HepG2 (cell line): ENCODE measurements around the gene OVCH1. TPM values are rescaled to one million over a fixed set of nuclear protein-coding genes. Genes with fewer than 3 reads are reported as not detected.

ENCODE experiments used
- CHD2 ChIP-seq: IDR thresholded peaks from 2 replicates; pipeline ENCODE4 v1.6.1; 2011; ENCODE audit warnings: low read depth, low read length, improper control_type of control experiment
- HNF4A ChIP-seq: sonication (generic); formaldehyde crosslinking; IDR thresholded peaks from 2 replicates; pipeline ENCODE4 v1.4.0; 2020; ENCODE audit warnings: missing genetic modification reagents
- HNF4G ChIP-seq, 2 experiments: sonication (generic) in 1 of 2; formaldehyde crosslinking in 1 of 2; IDR thresholded peaks; 2 replicates each; pipeline versions ENCODE4 v1.4.0 to v1.6.1; 2011 to 2020; ENCODE audit warnings: borderline replicate concordance in 2 of 2, low read depth in 2 of 2, mild to moderate bottlenecking in 2 of 2, low read length in 1 of 2, missing genetic modification reagents in 1 of 2, moderate library complexity in 1 of 2
- NFIB ChIP-seq: sonication (generic); formaldehyde crosslinking; IDR thresholded peaks from 2 replicates; pipeline ENCODE4 v1.9.0; 2021; ENCODE audit warnings: missing genetic modification reagents, mild to moderate bottlenecking, borderline replicate concordance
- NFIC ChIP-seq: IDR thresholded peaks from 2 replicates; pipeline ENCODE4 v1.6.1; 2012; ENCODE audit warnings: mild to moderate bottlenecking, low read length, inconsistent platforms
- NKX3-1 ChIP-seq: sonication (generic); formaldehyde crosslinking; IDR thresholded peaks from 2 replicates; pipeline ENCODE4 v1.5.0; 2020; ENCODE audit warnings: missing genetic modification reagents
- RBFOX2 ChIP-seq: fragments of 200-400 bp; formaldehyde crosslinking; IDR thresholded peaks from 2 replicates; pipeline ENCODE4 v1.6.1; 2017; ENCODE audit warnings: low read depth, mild to moderate bottlenecking, low read length
- RNF2 ChIP-seq: fragments of 450-650 bp; conservative IDR thresholded peaks from 2 replicates; pipeline ENCODE4 v1.6.1; 2016; ENCODE audit warnings: low read depth
- TBL1XR1 ChIP-seq: fragments of 150-350 bp; IDR thresholded peaks from 2 replicates; pipeline ENCODE4 v1.6.1; 2014; ENCODE audit warnings: borderline replicate concordance, low read length; ENCODE audit not compliant: partially characterized antibody
- ZNF180 ChIP-seq: sonication (generic); formaldehyde crosslinking; IDR thresholded peaks from 2 replicates; pipeline ENCODE4 v1.4.0; 2020; ENCODE audit warnings: low read depth, missing genetic modification reagents, borderline replicate concordance
- ZNF232 ChIP-seq: sonication (generic); formaldehyde crosslinking; IDR thresholded peaks from 2 replicates; pipeline ENCODE4 v1.4.0; 2020; ENCODE audit warnings: missing genetic modification reagents, borderline replicate concordance
- ZNF484 ChIP-seq: sonication (generic); formaldehyde crosslinking; IDR thresholded peaks from 2 replicates; pipeline ENCODE4 v1.5.1; 2020; ENCODE audit warnings: mild to moderate bottlenecking, low read depth, missing genetic modification reagents, borderline replicate concordance
- ZNF563 ChIP-seq: sonication (generic); formaldehyde crosslinking; IDR thresholded peaks from 2 replicates; pipeline ENCODE4 v1.8.0; 2022; ENCODE audit warnings: mild to moderate bottlenecking, moderate library complexity, missing genetic modification reagents
- ZNF792 ChIP-seq: IDR thresholded peaks from 2 replicates; pipeline ENCODE4 v1.6.1; 2016
- polyA plus RNA-seq, 8 experiments: library from polyadenylated mRNA; depleted of rRNA in 3 of 8; stranded (reverse) in 7 of 8; unstranded in 1 of 8; fragments of >200 nt; fragmentation: Illumina TruSeq in 4 of 8; extraction: Trizol in 4 of 8; gene quantifications; 2 replicates each; pipeline versions ENCODE4 v1.2.1 to v1.2.3, GENCODE V29; 2011 to 2016; ENCODE audit warnings: low read depth in 4 of 8, missing spikeins in 1 of 8, mixed read lengths in 1 of 8; ENCODE audit not compliant: insufficient read depth in 1 of 8
- total RNA-seq, 5 experiments: library from RNA; depleted of rRNA; stranded (reverse); fragments of >200 nt; fragmentation: Illumina TruSeq; extraction: Trizol; gene quantifications; 2 replicates each; pipeline ENCODE4 v1.2.3, GENCODE V29; 2016; ENCODE audit warnings: low read depth in 1 of 5
- TF ChIP-seq, protein P1 (sequence below): sonication (generic); formaldehyde crosslinking; IDR thresholded peaks from 2 replicates; pipeline ENCODE4 v1.4.0; 2020; ENCODE audit warnings: missing genetic modification reagents
- TF ChIP-seq, protein P2 (sequence below): sonication (generic); formaldehyde crosslinking; IDR thresholded peaks from 2 replicates; pipeline ENCODE4 v1.4.0; 2020; ENCODE audit warnings: mild to moderate bottlenecking, missing genetic modification reagents
- TF ChIP-seq, protein P3 (sequence below): sonication (generic); formaldehyde crosslinking; IDR thresholded peaks from 2 replicates; pipeline ENCODE4 v1.9.0; 2021; ENCODE audit warnings: missing genetic modification reagents, borderline replicate concordance
- TF ChIP-seq, protein P4 (sequence below): sonication (generic); formaldehyde crosslinking; IDR thresholded peaks from 2 replicates; pipeline ENCODE4 v1.5.1; 2020; ENCODE audit warnings: missing genetic modification reagents, mild to moderate bottlenecking, borderline replicate concordance
- TF ChIP-seq, protein P5 (sequence below): sonication (generic); formaldehyde crosslinking; IDR thresholded peaks from 2 replicates; pipeline ENCODE4 v1.5.0; 2020; ENCODE audit warnings: missing genetic modification reagents

OVCH1 gene
- total and polyA plus RNA-seq, 2 of the 13 experiments (the other 11 are each of a cell fraction or from before 2014, with no cell fraction given), result not detected

DNA sequence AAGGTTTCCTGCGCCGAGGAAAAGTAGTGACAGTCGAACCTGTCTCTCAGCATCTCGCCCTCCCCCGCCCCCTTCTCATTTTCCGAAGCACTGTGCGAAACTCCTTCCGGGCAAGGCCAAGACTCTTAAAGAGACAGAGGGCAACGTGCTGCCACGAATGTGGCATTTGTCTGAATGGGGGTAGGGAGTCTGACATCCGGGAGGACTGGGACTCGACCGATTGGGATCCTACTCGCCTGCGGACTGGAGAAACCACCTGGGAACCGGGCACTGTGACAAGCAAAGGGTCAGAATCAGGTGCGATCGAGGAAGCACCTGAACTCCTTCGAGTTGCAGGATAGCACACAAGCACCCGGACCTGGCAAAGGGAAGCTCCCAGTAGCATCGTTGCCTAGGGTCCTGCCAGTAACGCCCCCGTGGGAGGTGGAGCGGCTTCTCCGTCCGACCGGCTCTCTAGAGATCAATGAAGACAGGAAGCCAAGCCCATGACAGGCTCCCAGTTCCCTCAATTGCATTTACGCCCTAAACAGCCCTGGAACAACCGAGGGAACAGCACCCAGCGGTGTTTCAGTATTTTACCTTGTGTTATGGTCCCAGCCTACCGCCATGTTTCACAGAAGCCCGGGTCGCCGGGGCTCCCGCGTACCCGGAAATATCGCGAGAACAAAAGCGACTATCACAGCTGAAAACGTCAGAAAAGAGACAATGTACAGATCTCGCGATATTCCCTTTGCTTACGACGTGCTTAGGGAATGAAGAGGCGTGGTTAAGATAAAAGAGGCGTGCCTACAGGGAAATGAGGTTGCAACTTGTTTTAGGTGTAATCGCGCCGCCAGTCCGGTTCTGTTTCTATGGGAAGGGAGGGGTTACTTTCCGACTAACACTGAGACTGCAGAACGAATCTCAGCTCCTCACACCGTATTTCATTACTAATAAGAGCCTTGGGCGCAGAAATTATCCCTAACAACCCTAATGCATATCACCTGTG lies 116.7 kb downstream of the OVCH1 start, which contains the start of gene ERGIC2 (continued):
- TF ChIP-seq, protein P1, sequence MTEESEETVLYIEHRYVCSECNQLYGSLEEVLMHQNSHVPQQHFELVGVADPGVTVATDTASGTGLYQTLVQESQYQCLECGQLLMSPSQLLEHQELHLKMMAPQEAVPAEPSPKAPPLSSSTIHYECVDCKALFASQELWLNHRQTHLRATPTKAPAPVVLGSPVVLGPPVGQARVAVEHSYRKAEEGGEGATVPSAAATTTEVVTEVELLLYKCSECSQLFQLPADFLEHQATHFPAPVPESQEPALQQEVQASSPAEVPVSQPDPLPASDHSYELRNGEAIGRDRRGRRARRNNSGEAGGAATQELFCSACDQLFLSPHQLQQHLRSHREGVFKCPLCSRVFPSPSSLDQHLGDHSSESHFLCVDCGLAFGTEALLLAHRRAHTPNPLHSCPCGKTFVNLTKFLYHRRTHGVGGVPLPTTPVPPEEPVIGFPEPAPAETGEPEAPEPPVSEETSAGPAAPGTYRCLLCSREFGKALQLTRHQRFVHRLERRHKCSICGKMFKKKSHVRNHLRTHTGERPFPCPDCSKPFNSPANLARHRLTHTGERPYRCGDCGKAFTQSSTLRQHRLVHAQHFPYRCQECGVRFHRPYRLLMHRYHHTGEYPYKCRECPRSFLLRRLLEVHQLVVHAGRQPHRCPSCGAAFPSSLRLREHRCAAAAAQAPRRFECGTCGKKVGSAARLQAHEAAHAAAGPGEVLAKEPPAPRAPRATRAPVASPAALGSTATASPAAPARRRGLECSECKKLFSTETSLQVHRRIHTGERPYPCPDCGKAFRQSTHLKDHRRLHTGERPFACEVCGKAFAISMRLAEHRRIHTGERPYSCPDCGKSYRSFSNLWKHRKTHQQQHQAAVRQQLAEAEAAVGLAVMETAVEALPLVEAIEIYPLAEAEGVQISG (CRISPR knock-in tag), result no peak
- TF ChIP-seq NFIC (0 out of 2 replicates have a peak, but pooled peaks have one; percentile 41), ZNF563 (no peak), ZNF792 (CRISPR knock-in tag) (no peak; the same call in 1 of the 2 replicates), RNF2 (no peak), TBL1XR1 (no peak), ZNF232 (CRISPR knock-in tag) (no peak), NFIB (CRISPR knock-in tag) (no peak), HNF4G (IDR thresholded peaks at IDR 0.05; ENCODE audit: borderline replicate concordance, low read depth, low read length) (no peak), HNF4G (CRISPR knock-in tag; IDR thresholded peaks at IDR 0.05; ENCODE audit: borderline replicate concordance, low read depth) (no peak), ZNF180 (CRISPR knock-in tag) (no peak), HNF4A (CRISPR knock-in tag) (no peak), RBFOX2 (peak; percentile 52), ZNF484 (CRISPR knock-in tag) (no peak), CHD2 (peak; percentile 99), NKX3-1 (CRISPR knock-in tag) (no peak)
- TF ChIP-seq, protein P2, sequence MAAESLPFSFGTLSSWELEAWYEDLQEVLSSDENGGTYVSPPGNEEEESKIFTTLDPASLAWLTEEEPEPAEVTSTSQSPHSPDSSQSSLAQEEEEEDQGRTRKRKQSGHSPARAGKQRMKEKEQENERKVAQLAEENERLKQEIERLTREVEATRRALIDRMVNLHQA, result no peak
- TF ChIP-seq, protein P3, sequence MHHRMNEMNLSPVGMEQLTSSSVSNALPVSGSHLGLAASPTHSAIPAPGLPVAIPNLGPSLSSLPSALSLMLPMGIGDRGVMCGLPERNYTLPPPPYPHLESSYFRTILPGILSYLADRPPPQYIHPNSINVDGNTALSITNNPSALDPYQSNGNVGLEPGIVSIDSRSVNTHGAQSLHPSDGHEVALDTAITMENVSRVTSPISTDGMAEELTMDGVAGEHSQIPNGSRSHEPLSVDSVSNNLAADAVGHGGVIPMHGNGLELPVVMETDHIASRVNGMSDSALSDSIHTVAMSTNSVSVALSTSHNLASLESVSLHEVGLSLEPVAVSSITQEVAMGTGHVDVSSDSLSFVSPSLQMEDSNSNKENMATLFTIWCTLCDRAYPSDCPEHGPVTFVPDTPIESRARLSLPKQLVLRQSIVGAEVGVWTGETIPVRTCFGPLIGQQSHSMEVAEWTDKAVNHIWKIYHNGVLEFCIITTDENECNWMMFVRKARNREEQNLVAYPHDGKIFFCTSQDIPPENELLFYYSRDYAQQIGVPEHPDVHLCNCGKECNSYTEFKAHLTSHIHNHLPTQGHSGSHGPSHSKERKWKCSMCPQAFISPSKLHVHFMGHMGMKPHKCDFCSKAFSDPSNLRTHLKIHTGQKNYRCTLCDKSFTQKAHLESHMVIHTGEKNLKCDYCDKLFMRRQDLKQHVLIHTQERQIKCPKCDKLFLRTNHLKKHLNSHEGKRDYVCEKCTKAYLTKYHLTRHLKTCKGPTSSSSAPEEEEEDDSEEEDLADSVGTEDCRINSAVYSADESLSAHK, result no peak
- TF ChIP-seq, protein P4, sequence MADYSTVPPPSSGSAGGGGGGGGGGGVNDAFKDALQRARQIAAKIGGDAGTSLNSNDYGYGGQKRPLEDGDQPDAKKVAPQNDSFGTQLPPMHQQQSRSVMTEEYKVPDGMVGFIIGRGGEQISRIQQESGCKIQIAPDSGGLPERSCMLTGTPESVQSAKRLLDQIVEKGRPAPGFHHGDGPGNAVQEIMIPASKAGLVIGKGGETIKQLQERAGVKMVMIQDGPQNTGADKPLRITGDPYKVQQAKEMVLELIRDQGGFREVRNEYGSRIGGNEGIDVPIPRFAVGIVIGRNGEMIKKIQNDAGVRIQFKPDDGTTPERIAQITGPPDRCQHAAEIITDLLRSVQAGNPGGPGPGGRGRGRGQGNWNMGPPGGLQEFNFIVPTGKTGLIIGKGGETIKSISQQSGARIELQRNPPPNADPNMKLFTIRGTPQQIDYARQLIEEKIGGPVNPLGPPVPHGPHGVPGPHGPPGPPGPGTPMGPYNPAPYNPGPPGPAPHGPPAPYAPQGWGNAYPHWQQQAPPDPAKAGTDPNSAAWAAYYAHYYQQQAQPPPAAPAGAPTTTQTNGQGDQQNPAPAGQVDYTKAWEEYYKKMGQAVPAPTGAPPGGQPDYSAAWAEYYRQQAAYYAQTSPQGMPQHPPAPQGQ (CRISPR knock-in tag), result no peak
- TF ChIP-seq, protein P5, sequence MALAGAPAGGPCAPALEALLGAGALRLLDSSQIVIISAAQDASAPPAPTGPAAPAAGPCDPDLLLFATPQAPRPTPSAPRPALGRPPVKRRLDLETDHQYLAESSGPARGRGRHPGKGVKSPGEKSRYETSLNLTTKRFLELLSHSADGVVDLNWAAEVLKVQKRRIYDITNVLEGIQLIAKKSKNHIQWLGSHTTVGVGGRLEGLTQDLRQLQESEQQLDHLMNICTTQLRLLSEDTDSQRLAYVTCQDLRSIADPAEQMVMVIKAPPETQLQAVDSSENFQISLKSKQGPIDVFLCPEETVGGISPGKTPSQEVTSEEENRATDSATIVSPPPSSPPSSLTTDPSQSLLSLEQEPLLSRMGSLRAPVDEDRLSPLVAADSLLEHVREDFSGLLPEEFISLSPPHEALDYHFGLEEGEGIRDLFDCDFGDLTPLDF (CRISPR knock-in tag), result peak; percentile 82; the same call in 1 of the 2 replicates
